HCT116 (cell line): ENCODE results near the gene NCKAP5. TPM values are rescaled to one million over a fixed set of nuclear protein-coding genes. Genes with fewer than 3 reads are reported as not detected.

ENCODE experiments used
- ATAC-seq: fragments of 200-7000 bp; cut with Tn5 transposase; 2 replicates; pipeline ENCODE4 v1.9.1; 2020; ENCODE audit warnings: mild to moderate bottlenecking, moderate library complexity
- BruUV-seq: library from RNA; stranded (reverse); fragments of 400-500 nt; replicated peaks from 2 replicates; lab custom pipeline; 2021; lab: Mats Ljungman, UMichigan
- CTCF ChIA-PET: fragments of 300-600 bp; sonication (Branson Sonifier 250); formaldehyde crosslinking; loops from one replicate; lab custom pipeline; 2021; ENCODE audit warnings: antibody characterized with exemption; lab: Charles Lee
- POLR2A ChIA-PET: fragments of 300-600, 350-600 bp; sonication (Branson Sonifier 250); formaldehyde crosslinking; loops from one replicate; lab custom pipeline; 2021; ENCODE audit warnings: antibody characterized with exemption; lab: Charles Lee
- RAD21 ChIA-PET, 2 experiments: fragments of 300-600 bp; sonication (Branson Sonifier 250); formaldehyde crosslinking; loops; one replicate each; lab custom pipeline; 2023; ENCODE audit warnings: low total read pairs in 2 of 2; ENCODE audit not compliant: uncharacterized antibody in 2 of 2, unreplicated experiment in 2 of 2, low non-redundant PET in 1 of 2; lab: Charles Lee
- DNase-seq: peaks from one replicate; pipeline ENCODE4 v3.0.0-alpha.2; 2010; ENCODE audit warnings: low read depth, low spot score
- H2AFZ ChIP-seq: fragments of 200-600 bp; shearing (Covaris generic), sonication (generic); 2 replicates; pipeline ENCODE4 v1.6.1; 2017; ENCODE audit warnings: low read depth, mixed run types, mixed read lengths, antibody characterized with exemption, low read length; ENCODE audit not compliant: poor library complexity, severe bottlenecking
- H3K27ac ChIP-seq: 2 replicates; pipeline ENCODE4 v1.5.1; 2012; ENCODE audit warnings: low read depth, low read length
- H3K27me3 ChIP-seq: fragments of 200-600 bp; sonication (generic); 2 replicates; pipeline ENCODE4 v1.6.1; 2016; ENCODE audit warnings: mixed run types, low read length, mixed read lengths; ENCODE audit not compliant: insufficient read depth
- H3K36me3 ChIP-seq, 2 experiments: fragments of 200-500 bp in 1 of 2; fragments of 200-600 bp in 1 of 2; sonication (Bioruptor generic) in 1 of 2; sonication (generic) in 1 of 2; 2 replicates each; pipeline versions ENCODE4 v1.5.1 to v1.6.1; 2014 to 2016; ENCODE audit warnings: low read length in 2 of 2, inconsistent platforms in 1 of 2, mixed read lengths in 1 of 2, mixed run types in 1 of 2; ENCODE audit not compliant: insufficient read depth in 2 of 2, control insufficient read depth in 1 of 2
- H3K4me1 ChIP-seq, 2 experiments: fragments of 200-600 bp in 1 of 2; sonication (generic) in 1 of 2; 2 replicates each; pipeline versions ENCODE4 v1.5.1 to v1.6.1; 2012 to 2017; ENCODE audit warnings: low read length in 2 of 2, inconsistent platforms in 1 of 2, mild to moderate bottlenecking in 1 of 2, mixed read lengths in 1 of 2, mixed run types in 1 of 2, moderate library complexity in 1 of 2; ENCODE audit not compliant: insufficient read depth in 2 of 2, control insufficient read depth in 1 of 2
- H3K4me2 ChIP-seq: fragments of 200-600 bp; sonication (generic); 2 replicates; pipeline ENCODE4 v1.6.1; 2017; ENCODE audit warnings: mixed run types, low read length, mixed read lengths
- H3K4me3 ChIP-seq, 2 experiments: fragments of 200-600 bp in 1 of 2; sonication (generic) in 1 of 2; replicated peaks in 1 of 2; 2 replicates each; pipeline ENCODE4 v1.5.1; 2011 to 2016; ENCODE audit warnings: low read length in 2 of 2, control low read depth in 1 of 2, low read depth in 1 of 2, mild to moderate bottlenecking in 1 of 2, mixed read lengths in 1 of 2, mixed run types in 1 of 2
- H3K79me2 ChIP-seq: fragments of 200-600 bp; sonication (generic); 2 replicates; pipeline ENCODE4 v1.6.1; 2017; ENCODE audit warnings: mild to moderate bottlenecking, mixed run types, low read length, moderate library complexity, mixed read lengths; ENCODE audit not compliant: insufficient read depth
- H3K9ac ChIP-seq: fragments of 200-600 bp; sonication (generic); 2 replicates; pipeline ENCODE4 v1.6.1; 2016; ENCODE audit warnings: low read length, mixed read lengths
- H3K9me2 ChIP-seq: fragments of 200-600 bp; sonication (generic), shearing (Covaris generic); 2 replicates; pipeline ENCODE4 v1.6.1; 2017; ENCODE audit warnings: mixed run types, mild to moderate bottlenecking, moderate library complexity; ENCODE audit not compliant: insufficient read depth
- H3K9me3 ChIP-seq, 2 experiments: fragments of 200-500 bp in 1 of 2; fragments of 200-600 bp in 1 of 2; sonication (Bioruptor generic) in 1 of 2; sonication (generic) in 1 of 2; 2 replicates each; pipeline ENCODE4 v1.6.1; 2014 to 2017; ENCODE audit warnings: low read length in 2 of 2, mixed read lengths in 2 of 2, inconsistent platforms in 1 of 2, low read depth in 1 of 2, mild to moderate bottlenecking in 1 of 2, mixed run types in 1 of 2, moderate library complexity in 1 of 2; ENCODE audit not compliant: control insufficient read depth in 1 of 2, insufficient read depth in 1 of 2
- H4K20me1 ChIP-seq: fragments of 200-600 bp; sonication (generic), shearing (Covaris generic); 2 replicates; pipeline ENCODE4 v1.6.1; 2017; ENCODE audit warnings: mixed run types, mild to moderate bottlenecking, moderate library complexity; ENCODE audit not compliant: insufficient read depth
- ATF3 ChIP-seq: IDR thresholded peaks from 2 replicates; pipeline ENCODE4 v1.6.1; 2012
- CTCF ChIP-seq, 3 experiments: fragments of 200-600 bp in 1 of 3; sonication (generic) in 1 of 3; IDR thresholded peaks in 2 of 3; conservative IDR thresholded peaks in 1 of 3; 2 replicates each; pipeline ENCODE4 v1.5.1; 2012 to 2017; ENCODE audit warnings: low read depth in 2 of 3, low read length in 2 of 3, antibody characterized with exemption in 1 of 3, borderline replicate concordance in 1 of 3, control low read depth in 1 of 3, mild to moderate bottlenecking in 1 of 3, mixed read lengths in 1 of 3, mixed run types in 1 of 3, moderate library complexity in 1 of 3; ENCODE audit not compliant: insufficient read depth in 1 of 3
- FOSL1 ChIP-seq: IDR thresholded peaks from 2 replicates; pipeline ENCODE4 v1.6.1; 2012; ENCODE audit warnings: low read depth
- POLR2A ChIP-seq: IDR thresholded peaks from 2 replicates; pipeline ENCODE4 v1.7.0; 2011; ENCODE audit warnings: borderline replicate concordance; ENCODE audit not compliant: insufficient read depth, insufficient read length; ENCODE audit errors: extremely low read depth
- POLR2AphosphoS5 ChIP-seq: IDR thresholded peaks from 2 replicates; pipeline ENCODE4 v1.6.1; 2011; ENCODE audit warnings: mild to moderate bottlenecking, low read depth, low read length, moderate library complexity
- RAD21 ChIP-seq: IDR thresholded peaks from 2 replicates; pipeline ENCODE4 v1.6.1; 2012; ENCODE audit warnings: low read depth, mild to moderate bottlenecking
- TCF7L2 ChIP-seq: IDR thresholded peaks from 2 replicates; pipeline ENCODE4 v1.7.0; 2011; ENCODE audit warnings: borderline replicate concordance, inconsistent platforms; ENCODE audit not compliant: insufficient read depth, insufficient read length; ENCODE audit errors: extremely low read depth
- YY1 ChIP-seq: IDR thresholded peaks from 2 replicates; pipeline ENCODE4 v1.6.1; 2011; ENCODE audit warnings: low read length, low read depth, moderate library complexity, mild to moderate bottlenecking; ENCODE audit not compliant: insufficient replicate concordance; ENCODE audit errors: extremely low read depth
- ZNF274 ChIP-seq: fragments of 200-500 bp; sonication (Bioruptor generic); IDR thresholded peaks from 2 replicates; pipeline ENCODE4 v1.6.1; 2014; ENCODE audit warnings: mild to moderate bottlenecking, low read depth, low read length, inconsistent platforms
- intact Hi-C: fragments of 100-400 bp; cut with micrococcal nuclease; formaldehyde crosslinking; loops from 2 replicates; pipeline ENCODE4 v1.10.0; 2022
- total RNA-seq: library from RNA; stranded (reverse); gene quantifications from one replicate; pipeline ENCODE4 v1.2.1, GENCODE V29; 2021; ENCODE audit not compliant: unreplicated experiment

Gene NCKAP5
- total RNA-seq, 1 experiment from 2014 or later: 0.30 TPM

- H3K9me3 ChIP-seq: no peaks in the 10 kb centered on the region
- no peaks in the 10 kb centered on the region; the same call in 1 of the 2 replicates for H3K27me3 ChIP-seq
- CTCF ChIA-PET: interaction anchor here (0.6 to 1.7 kb wide), 6 partner anchors 9 to 823 kb away, joined by 3 to 13 read pairs (median 4); no protein-coding TSS in a partner anchor
- no peak overlapping the region for H3K9ac ChIP-seq
- peak; percentile 48 for DNase-seq
- TF ChIP-seq RAD21 (peak; percentile 77), CTCF (IDR thresholded peaks at IDR 0.05 in 2 of 3, conservative IDR thresholded peaks at IDR 0.05 in 1 of 3; ENCODE audit: borderline replicate concordance in 1 of 3, insufficient read depth in 1 of 3, low read depth in 2 of 3, low read length in 2 of 3) (peak; percentile 44 to 65 (median 44); a peak in 5 of 6 replicates), POLR2A (no peak)
- no peak overlapping the region for H2AFZ ChIP-seq
- intact Hi-C loops: loop anchor here (1.0 to 10.0 kb wide), 5 partner anchors 497 to 903 kb away; partner anchors contain the start of gene LYPD1
- BruUV-seq: no TSS peak
- H3K9me2 ChIP-seq: no peaks in the 10 kb centered on the region
- no peak overlapping the region for H3K4me3 ChIP-seq
- no peak overlapping the region for H3K4me2 ChIP-seq
- H3K36me3 ChIP-seq: no peaks in the 10 kb centered on the region
- H3K4me1 ChIP-seq: no peaks in the 10 kb centered on the region
- RAD21 ChIA-PET: interaction anchor here (0.6 to 1.0 kb wide), 2 partner anchors 624 kb away, joined by 3 to 4 read pairs; no protein-coding TSS in a partner anchor
- H3K79me2 ChIP-seq: no peaks in the 10 kb centered on the region
- POLR2A ChIA-PET: no interaction called here
- H4K20me1 ChIP-seq: no peaks in the 10 kb centered on the region
- ATAC-seq: peak; percentile 54; the same call in 1 of the 2 replicates
- H3K27ac ChIP-seq: no peak overlapping the region
Measured at GRCh38 chr2:133171393-133172004, 396.8 kb downstream of the NCKAP5 start.

DNA sequence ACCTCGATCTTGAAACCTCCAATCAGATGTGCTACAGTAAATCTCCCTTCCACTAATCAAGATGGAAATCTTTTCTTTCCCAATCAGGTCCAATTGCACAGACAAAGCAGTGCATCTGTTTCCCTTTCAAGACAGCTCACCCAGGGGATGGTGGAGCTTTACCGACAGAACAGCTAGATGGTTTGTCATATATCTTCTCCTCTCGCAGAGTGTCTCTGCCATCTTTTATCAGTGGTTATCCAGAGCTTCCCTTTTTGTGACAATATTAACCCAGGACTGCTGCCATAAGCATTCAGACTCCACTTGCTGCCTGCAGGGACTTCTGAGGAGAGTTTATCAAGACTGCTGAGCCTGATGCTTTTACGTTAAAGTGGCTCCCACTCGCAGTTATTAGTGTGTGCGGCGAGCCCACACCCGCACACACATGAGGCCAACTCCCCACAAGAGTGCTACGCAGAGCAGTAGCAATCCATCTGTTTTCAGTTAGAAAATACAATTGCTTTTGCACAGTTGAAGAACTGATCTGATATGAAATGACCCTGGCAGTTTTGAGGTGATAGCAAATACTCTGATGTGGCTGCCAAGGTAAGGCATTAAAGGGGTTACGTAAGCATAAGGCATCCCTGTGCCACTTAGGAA lies 398.9 kb downstream of the NCKAP5 start:
- H4K20me1 ChIP-seq: no peaks in the 10 kb centered on the region
- TF ChIP-seq ZNF274: no peak
- TF ChIP-seq POLR2A: no peak
- no peak for TF ChIP-seq TCF7L2
- no peak for TF ChIP-seq ATF3
- TF ChIP-seq FOSL1: no peak
- TF ChIP-seq YY1: no peak
- TF ChIP-seq POLR2AphosphoS5: no peak
- TF ChIP-seq, all 23 proteins: peak for 0
- no TSS peak for BruUV-seq
- no peak overlapping the region for H3K4me2 ChIP-seq
- H3K4me3 ChIP-seq: no peak overlapping the region
- no peak overlapping the region for H3K27ac ChIP-seq
- H2AFZ ChIP-seq: no peak overlapping the region
- ATAC-seq (no peak), DNase-seq (no peak)
- CTCF ChIA-PET: no interaction called here
- POLR2A ChIA-PET: no interaction called here
- no peak overlapping the region for H3K9ac ChIP-seq
- H3K79me2 ChIP-seq: no peaks in the 10 kb centered on the region
- intact Hi-C loops: no loop called here
- H3K27me3 ChIP-seq: no peaks in the 10 kb centered on the region; the same call in 1 of the 2 replicates
- no peaks in the 10 kb centered on the region for H3K4me1 ChIP-seq
- H3K9me3 ChIP-seq: no peaks in the 10 kb centered on the region
- H3K9me2 ChIP-seq: no peaks in the 10 kb centered on the region
- RAD21 ChIA-PET: no interaction called here
- H3K36me3 ChIP-seq: no peaks in the 10 kb centered on the region
